SK-N-SH (cell line): ENCODE measurements around the gene VARS1. TPM values are rescaled to one million over a fixed set of nuclear protein-coding genes. Genes with fewer than 3 reads are reported as not detected.

Experiments used
- CTCF ChIA-PET: fragments of 300-600, 350-600 bp; formaldehyde crosslinking; extraction: SDS; loops from one replicate; lab custom pipeline; 2021; lab: Yijun Ruan, JAX
- POLR2A ChIA-PET: fragments of 350-600 bp; sonication (Branson Sonifier 250); formaldehyde crosslinking; extraction: SDS; loops from one replicate; lab custom pipeline; 2020; ENCODE audit warnings: antibody characterized with exemption, inconsistent platforms; lab: Yijun Ruan, JAX
- DNase-seq: peaks from one replicate; pipeline ENCODE4 v3.0.0; 2012
- H2AFZ ChIP-seq: fragments of 200-600 bp; sonication (generic); 2 replicates; pipeline ENCODE4 v1.8.1; 2016; ENCODE audit warnings: antibody characterized with exemption, mild to moderate bottlenecking, low read depth
- H3F3A ChIP-seq: fragments of 200-600 bp; sonication (generic); replicated peaks from 2 replicates; pipeline ENCODE3; 2016; ENCODE audit warnings: antibody characterized with exemption, mild to moderate bottlenecking; ENCODE audit not compliant: insufficient read depth
- H3K27ac ChIP-seq, 2 experiments: fragments of 200-500 bp in 1 of 2; fragments of 200-600 bp in 1 of 2; sonication (Bioruptor generic) in 1 of 2; sonication (generic), shearing (Covaris generic) in 1 of 2; 2 replicates each; pipeline versions ENCODE4 v1.5.1 to v1.6.1; 2014 to 2016; ENCODE audit warnings: low read depth in 2 of 2, inconsistent platforms in 1 of 2, low read length in 1 of 2, mild to moderate bottlenecking in 1 of 2, mixed read lengths in 1 of 2
- H3K27me3 ChIP-seq: fragments of 200-600 bp; sonication (generic), shearing (Covaris generic); 2 replicates; pipeline ENCODE4 v1.6.1; 2016; ENCODE audit warnings: mixed run types; ENCODE audit not compliant: insufficient read depth
- H3K36me3 ChIP-seq, 2 experiments: fragments of 200-500 bp in 1 of 2; fragments of 200-600 bp in 1 of 2; sonication (Bioruptor generic) in 1 of 2; sonication (generic) in 1 of 2; replicated peaks in 1 of 2; 2 replicates each; pipeline versions ENCODE3 to v1.5.1; 2014 to 2016; ENCODE audit warnings: low read length in 1 of 2, mild to moderate bottlenecking in 1 of 2; ENCODE audit not compliant: insufficient read depth in 2 of 2, control insufficient read depth in 1 of 2
- H3K4me1 ChIP-seq, 2 experiments: fragments of 200-500 bp in 1 of 2; fragments of 200-600 bp in 1 of 2; sonication (Bioruptor generic) in 1 of 2; sonication (generic), shearing (Covaris generic) in 1 of 2; 2 replicates each; pipeline versions ENCODE4 v1.5.1 to v1.6.1; 2014 to 2016; ENCODE audit warnings: low read depth in 1 of 2, low read length in 1 of 2, mixed run types in 1 of 2; ENCODE audit not compliant: insufficient read depth in 2 of 2, control insufficient read depth in 1 of 2
- H3K4me2 ChIP-seq: fragments of 200-600 bp; sonication (generic), shearing (Covaris generic); 2 replicates; pipeline ENCODE4 v1.6.1; 2017; ENCODE audit warnings: mixed run types
- H3K4me3 ChIP-seq, 2 experiments: fragments of 200-500 bp in 1 of 2; fragments of 200-600 bp in 1 of 2; sonication (Bioruptor generic) in 1 of 2; sonication (generic), shearing (Covaris generic) in 1 of 2; 2 replicates each; pipeline versions ENCODE4 v1.5.1 to v1.8.1; 2014 to 2016; ENCODE audit warnings: low read depth in 2 of 2, inconsistent platforms in 1 of 2, low read length in 1 of 2, mild to moderate bottlenecking in 1 of 2, mixed read lengths in 1 of 2, moderate library complexity in 1 of 2
- H3K79me2 ChIP-seq: fragments of 200-600 bp; sonication (generic); 2 replicates; pipeline ENCODE4 v1.8.1; 2017; ENCODE audit warnings: mild to moderate bottlenecking; ENCODE audit not compliant: insufficient read depth
- H3K9ac ChIP-seq: fragments of 200-600 bp; sonication (generic); 2 replicates; pipeline ENCODE4 v1.6.1; 2017; ENCODE audit warnings: mixed run types
- H3K9me2 ChIP-seq: fragments of 200-600 bp; sonication (generic); 2 replicates; pipeline ENCODE4 v1.6.1; 2017; ENCODE audit warnings: mixed run types
- H3K9me3 ChIP-seq: fragments of 200-600 bp; sonication (generic); 2 replicates; pipeline ENCODE4 v1.6.1; 2017; ENCODE audit warnings: mixed run types, mild to moderate bottlenecking, moderate library complexity
- H4K20me1 ChIP-seq: fragments of 200-600 bp; sonication (generic); 2 replicates; pipeline ENCODE4 v1.6.1; 2017; ENCODE audit warnings: mild to moderate bottlenecking, mixed run types; ENCODE audit not compliant: insufficient read depth
- CHD2 ChIP-seq: fragments of 150-350 bp; IDR thresholded peaks from 2 replicates; pipeline ENCODE4 v1.6.1; 2018; ENCODE audit warnings: low read length; ENCODE audit not compliant: partially characterized antibody
- CTCF ChIP-seq: fragments of 200-600 bp; sonication (generic); IDR thresholded peaks from 2 replicates; pipeline ENCODE4 v1.6.1; 2017; ENCODE audit warnings: antibody characterized with exemption, mild to moderate bottlenecking, moderate library complexity
- ELF1 ChIP-seq: IDR thresholded peaks from 2 replicates; pipeline ENCODE4 v1.4.0; 2012
- EZH2phosphoT487 ChIP-seq: fragments of 200-600 bp; sonication (generic); IDR thresholded peaks from 2 replicates; pipeline ENCODE4 v1.6.1; 2017; ENCODE audit warnings: low read depth, mixed run types, mild to moderate bottlenecking, antibody characterized with exemption, moderate library complexity, borderline replicate concordance
- FOSL2 ChIP-seq: IDR thresholded peaks from 2 replicates; pipeline ENCODE4 v1.4.0; 2012; ENCODE audit warnings: low read depth, mild to moderate bottlenecking, moderate library complexity, borderline replicate concordance
- GABPA ChIP-seq: IDR thresholded peaks from 2 replicates; pipeline ENCODE4 v1.4.0; 2012; ENCODE audit warnings: low read depth, mild to moderate bottlenecking
- JUND ChIP-seq: IDR thresholded peaks from 2 replicates; pipeline ENCODE4 v1.4.0; 2012
- NRF1 ChIP-seq: IDR thresholded peaks from 2 replicates; pipeline ENCODE4 v1.6.1; 2012; ENCODE audit warnings: low read depth, mild to moderate bottlenecking, low read length
- POLR2AphosphoS5 ChIP-seq: IDR thresholded peaks from 2 replicates; pipeline ENCODE4 v1.6.1; 2012; ENCODE audit warnings: low read depth, low read length
- RCOR1 ChIP-seq: fragments of 150-350 bp; IDR thresholded peaks from 2 replicates; pipeline ENCODE4 v1.6.1; 2017; ENCODE audit warnings: antibody characterized with exemption, low read length
- RFX5 ChIP-seq: IDR thresholded peaks from 2 replicates; pipeline ENCODE4 v1.6.1; 2012; ENCODE audit warnings: mild to moderate bottlenecking, improper control_type of control experiment, low read length
- RXRA ChIP-seq: IDR thresholded peaks from 2 replicates; pipeline ENCODE4 v1.4.0; 2012; ENCODE audit warnings: low read depth, mild to moderate bottlenecking, borderline replicate concordance
- SIN3A ChIP-seq: IDR thresholded peaks from 2 replicates; pipeline ENCODE4 v1.6.1; 2012; ENCODE audit warnings: low read depth, mild to moderate bottlenecking, low read length, moderate library complexity, borderline replicate concordance
- TCF12 ChIP-seq: IDR thresholded peaks from 2 replicates; pipeline ENCODE4 v1.4.0; 2012
- TEAD4 ChIP-seq: IDR thresholded peaks from 2 replicates; pipeline ENCODE4 v1.4.0; 2012; ENCODE audit warnings: mild to moderate bottlenecking, borderline replicate concordance; ENCODE audit not compliant: insufficient read depth
- USF1 ChIP-seq: IDR thresholded peaks from 2 replicates; pipeline ENCODE4 v1.4.0; 2012; ENCODE audit warnings: low read depth, borderline replicate concordance
- USF2 ChIP-seq: fragments of 150-350 bp; IDR thresholded peaks from 2 replicates; pipeline ENCODE4 v1.6.1; 2017; ENCODE audit warnings: antibody characterized with exemption, low read length, low read depth, borderline replicate concordance
- ZBTB33 ChIP-seq: IDR thresholded peaks from 2 replicates; pipeline ENCODE4 v1.4.0; 2012; ENCODE audit warnings: low read depth, borderline replicate concordance
- WGBS: methylation state at CpG from one replicate; pipeline ENCODE4 v1.1.6; 2017; ENCODE audit warnings: low lambda C conversion rate; 5-methylcytosine and 5-hydroxymethylcytosine counted together
- polyA plus RNA-seq, 3 experiments: library from polyadenylated mRNA; depleted of rRNA; stranded (reverse); fragments of >200 nt; gene quantifications; 2 replicates each; pipeline ENCODE4 v1.2.3, GENCODE V29; 2012

VARS1 gene
- polyA plus RNA-seq, 1 of the 3 experiments (the other 2 are of a cell fraction) = 35.1 TPM

GRCh38 chr6:31792761-31793171 is 2.8 kb downstream of the VARS1 start (continued):
- TF ChIP-seq JUND (no peak), USF1 (peak; percentile 54), NRF1 (no peak), TEAD4 (no peak), RCOR1 (no peak)

GRCh38 chr6:31792090-31792374 is 3.5 kb downstream of the VARS1 start:
- peak overlapping the region in 1 of 2 experiments; percentile 72; a peak in 1 of 4 replicates for H3K27ac ChIP-seq
- no peak overlapping the region for H3K4me2 ChIP-seq
- peaks cover 38% of the 10 kb centered on the region for H3K79me2 ChIP-seq
- H4K20me1 ChIP-seq = no peaks in the 10 kb centered on the region
- no peak overlapping the region for H3K4me3 ChIP-seq
- H3F3A ChIP-seq = peaks cover 17% of the 10 kb centered on the region
- H3K9me2 ChIP-seq = no peaks in the 10 kb centered on the region
- WGBS = 91% methylated on average over 3 of the region's 3 CpGs
- peaks cover 22 to 28% of the 10 kb centered on the region in 2 experiments for H3K36me3 ChIP-seq
- no peak overlapping the region for H3K9ac ChIP-seq
- no peak for TF ChIP-seq JUND
- no peak for TF ChIP-seq ELF1
- no peak for TF ChIP-seq CTCF
- TF ChIP-seq RFX5 = no peak
- TF ChIP-seq CHD2 = no peak
- no peak for TF ChIP-seq EZH2phosphoT487
- TF ChIP-seq POLR2AphosphoS5 = no peak
- no peak for TF ChIP-seq SIN3A
- no peak for TF ChIP-seq GABPA
- no peak for TF ChIP-seq USF2
- TF ChIP-seq ZBTB33 = no peak
- TF ChIP-seq FOSL2 = no peak
- TF ChIP-seq RXRA = no peak
- TF ChIP-seq TCF12 = no peak
- no peaks in the 10 kb centered on the region for H3K9me3 ChIP-seq
- no peak for DNase-seq
- ChIA-PET POLR2A (interaction anchor here (1.2 kb wide), 1 partner anchor 62 kb away, joined by 4 read pairs; no protein-coding TSS in a partner anchor), CTCF (interaction anchor here (0.5 to 3.8 kb wide), 18 partner anchors 15 to 98 kb away, joined by 3 to 62 read pairs (median 6); partner anchors contain the start of genes CLIC1, HSPA1A, HSPA1L and LY6G6C)
- H3K27me3 ChIP-seq = no peaks in the 10 kb centered on the region
- H2AFZ ChIP-seq = no peak overlapping the region
- peaks cover 3 to 12% of the 10 kb centered on the region in 2 experiments; a peak in 3 of 4 replicates for H3K4me1 ChIP-seq
